AG09309 (cell line): ENCODE results near the gene FNDC3A.

Source experiments
- DNase-seq: peaks from one replicate; pipeline ENCODE4 v3.0.0-alpha.2; 2010; ENCODE audit warnings: low read depth
- H3K4me3 ChIP-seq: 2 replicates; pipeline ENCODE4 v1.5.1; 2011; ENCODE audit warnings: mild to moderate bottlenecking, low read depth, low read length, moderate library complexity; ENCODE audit not compliant: control insufficient read depth
- CTCF ChIP-seq: IDR thresholded peaks from 2 replicates; pipeline ENCODE4 v1.5.1; 2011; ENCODE audit warnings: mild to moderate bottlenecking, low read depth, low read length, inconsistent platforms; ENCODE audit not compliant: insufficient read depth, control insufficient read depth; ENCODE audit errors: missing control alignments

The FNDC3A gene

DNA sequence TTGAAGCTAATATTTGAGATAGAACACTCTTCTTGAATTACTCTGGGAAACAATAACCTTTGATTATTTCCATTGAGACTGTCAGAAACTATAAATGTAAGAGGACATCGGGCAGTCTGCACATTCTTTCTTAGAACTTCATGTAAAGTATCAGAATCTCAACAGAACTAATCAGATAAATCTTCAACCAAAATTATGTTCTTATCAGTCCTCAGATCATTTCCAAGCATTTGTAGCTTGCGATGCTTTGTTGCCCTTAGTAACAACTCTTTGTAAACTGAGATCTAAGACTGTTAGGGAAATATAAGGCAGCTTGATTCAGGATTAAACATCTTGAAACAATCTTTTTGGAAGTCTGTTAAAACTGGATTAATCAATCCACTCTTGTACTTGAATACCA is 70.3 kb downstream of the FNDC3A start:
- H3K4me3 ChIP-seq = no peak overlapping the region
- peak; percentile 25 for DNase-seq
- TF ChIP-seq CTCF = no peak

DNA sequence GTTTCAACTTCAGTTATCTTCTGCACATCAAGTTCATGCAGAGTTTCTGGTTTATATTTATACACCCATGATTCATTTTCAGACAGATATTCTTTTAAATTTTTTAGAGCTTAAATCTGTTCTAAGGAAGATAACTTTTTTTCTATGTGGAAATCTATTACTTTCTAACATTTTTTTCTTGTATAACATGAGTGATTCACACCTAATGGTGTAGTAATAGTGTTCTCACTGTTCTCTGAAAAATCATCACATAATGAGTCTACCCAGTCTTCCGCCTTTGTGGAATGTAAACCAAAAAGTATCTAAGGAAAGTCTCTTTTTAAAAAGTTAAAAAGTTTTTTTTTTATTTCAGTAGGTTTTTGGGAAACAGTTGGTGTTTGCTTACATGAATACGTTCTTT is 70.8 kb downstream of the FNDC3A start:
- no peak for TF ChIP-seq CTCF
- H3K4me3 ChIP-seq = no peak overlapping the region
- DNase-seq = no peak

DNA sequence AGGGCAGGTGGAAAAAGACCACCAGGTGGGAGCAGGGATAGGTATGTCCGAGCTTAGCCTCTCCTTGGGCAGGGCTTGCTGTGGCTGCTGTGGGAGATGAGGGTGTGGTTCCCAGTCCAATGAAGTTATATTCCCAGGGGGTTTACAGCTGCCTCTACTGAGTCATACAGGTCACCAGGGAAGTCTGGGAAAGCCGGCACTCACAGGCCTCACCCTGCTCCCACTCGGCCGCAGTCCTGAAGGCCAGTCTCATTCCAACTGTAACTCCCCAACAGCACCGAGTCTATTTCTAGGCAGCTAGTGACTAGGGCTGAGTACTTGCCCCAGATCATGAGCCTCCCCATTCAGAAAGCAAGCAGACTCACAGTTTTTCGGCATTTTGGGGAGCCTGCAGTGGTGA is 77.1 kb downstream of the FNDC3A start:
- no peak overlapping the region for H3K4me3 ChIP-seq
- DNase-seq = no peak
- no peak for TF ChIP-seq CTCF

- no peak for DNase-seq
- TF ChIP-seq CTCF = no peak
- no peak overlapping the region for H3K4me3 ChIP-seq
Measured at GRCh38 chr13:49053215-49053614, 77.5 kb downstream of the FNDC3A start.

- TF ChIP-seq CTCF = no peak
- no peak for DNase-seq
- no peak overlapping the region for H3K4me3 ChIP-seq
Measured at GRCh38 chr13:49053906-49054305, 78.2 kb downstream of the FNDC3A start.

DNA sequence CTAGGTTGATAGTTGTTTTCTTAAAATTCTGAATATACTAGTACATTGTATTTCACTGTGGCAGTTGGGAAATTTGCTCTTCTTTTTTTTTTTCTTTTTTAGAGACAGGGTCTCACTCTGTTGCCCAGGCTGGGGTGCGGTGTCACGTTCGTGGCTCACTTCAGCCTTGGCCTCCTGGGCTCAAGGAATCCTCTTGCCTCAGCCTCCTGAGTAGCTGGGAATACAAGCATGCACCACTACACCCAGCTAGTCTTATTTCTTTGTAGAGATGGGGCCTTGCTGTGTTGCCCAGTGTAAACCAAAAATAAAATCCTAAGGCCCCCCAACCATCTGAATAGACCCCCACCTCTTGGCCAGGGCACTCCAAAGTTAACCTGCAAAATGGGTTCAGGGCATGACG is 79.3 kb downstream of the FNDC3A start:
- DNase-seq = no peak
- no peak for TF ChIP-seq CTCF
- H3K4me3 ChIP-seq = no peak overlapping the region

DNA sequence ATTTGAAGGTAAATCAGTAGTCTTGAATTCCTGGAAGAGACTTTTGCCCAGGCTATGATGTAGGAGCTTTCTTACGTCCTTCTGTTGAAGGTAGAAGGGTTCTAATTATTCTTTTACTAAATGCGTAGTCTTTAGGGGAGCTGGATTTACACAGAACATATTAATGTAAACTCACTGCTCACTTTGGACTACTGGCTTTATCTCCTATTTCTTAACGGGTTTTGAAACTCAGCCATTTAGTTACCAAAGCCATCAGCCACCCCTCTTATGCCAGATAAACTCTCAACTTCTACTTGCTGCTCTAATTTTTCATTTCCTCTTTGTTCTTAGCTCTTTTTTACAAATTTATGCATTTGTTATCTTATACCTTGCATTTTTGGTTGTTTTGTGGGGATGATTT is 81.5 kb downstream of the FNDC3A start:
- no peak overlapping the region for H3K4me3 ChIP-seq
- no peak for DNase-seq
- TF ChIP-seq CTCF = no peak
